Heart left ventricle (tissue), 16 donors: Measurements from ENCODE around the gene NOX5. TPM values are rescaled to one million over a fixed set of nuclear protein-coding genes. Genes with fewer than 3 reads are reported as not detected.

Experiments
- ATAC-seq, 4 donors: fragments of 200-7000 bp; cut with Tn5 transposase; one replicate each; pipeline ENCODE4 v1.9.1; 2020 to 2022; ENCODE audit warnings: moderate library complexity in 4 of 4, mild to moderate bottlenecking in 3 of 4, moderate number of reproducible peaks in 1 of 4
- DNase-seq, 5 donors: peaks; one replicate each; pipeline ENCODE4 v3.0.0-alpha.2; 2020
- H3K27ac ChIP-seq, 12 donors: fragments of 200-600 bp; sonication (generic) in 4 of 12; one replicate each; pipeline versions ENCODE4 v1.5.0 to v1.8.0; 2016 to 2022; ENCODE audit warnings: mild to moderate bottlenecking in 2 of 12
- H3K27me3 ChIP-seq, 9 donors: fragments of 200-600 bp; sonication (generic) in 2 of 9; one replicate each; pipeline versions ENCODE4 v1.5.1 to v1.8.0; 2016 to 2022; ENCODE audit warnings: mild to moderate bottlenecking in 3 of 9
- H3K36me3 ChIP-seq, 9 donors: fragments of 200-600 bp; sonication (generic) in 2 of 9; one replicate each; pipeline versions ENCODE4 v1.5.0 to v1.8.0; 2018 to 2022; ENCODE audit warnings: mild to moderate bottlenecking in 2 of 9
- H3K4me1 ChIP-seq, 12 donors: fragments of 200-600 bp; sonication (generic) in 4 of 12; one replicate each; pipeline versions ENCODE4 v1.5.0 to v1.8.0; 2016 to 2022; ENCODE audit warnings: mild to moderate bottlenecking in 3 of 12
- H3K4me3 ChIP-seq, 12 donors: fragments of 200-600 bp; sonication (generic) in 4 of 12; one replicate each; pipeline versions ENCODE4 v1.5.0 to v1.8.0; 2017 to 2022; ENCODE audit warnings: mild to moderate bottlenecking in 9 of 12, moderate library complexity in 4 of 12
- H3K9me3 ChIP-seq, 12 donors: fragments of 200-600 bp; sonication (generic) in 4 of 12; one replicate each; pipeline versions ENCODE4 v1.5.0 to v1.8.0; 2016 to 2022; ENCODE audit warnings: mild to moderate bottlenecking in 1 of 12
- CTCF ChIP-seq, 12 donors: fragments of 200-600 bp; sonication (generic) in 4 of 12; IDR thresholded peaks; one replicate each; pipeline versions ENCODE4 v1.5.0 to v1.8.0; 2018 to 2022; ENCODE audit warnings: antibody characterized with exemption in 12 of 12, mild to moderate bottlenecking in 5 of 12
- POLR2A ChIP-seq, 2 donors: fragments of 450-650 bp; IDR thresholded peaks; one replicate each; pipeline ENCODE4 v1.6.1; 2017; ENCODE audit warnings: antibody characterized with exemption in 2 of 2, mild to moderate bottlenecking in 2 of 2, moderate library complexity in 2 of 2
- WGBS, 4 donors: extraction: QIAGEN DNeasy Blood & Tissue Kit in 2 of 4; methylation state at CpG; one replicate each; pipeline versions ENCODE4 v1.1.5 to v1.1.7; 2013 to 2018; 5-methylcytosine and 5-hydroxymethylcytosine counted together
- intact Hi-C, 10 donors: fragments of 100-400 bp; cut with DNase I; formaldehyde crosslinking; loops; one replicate each; pipeline versions ENCODE4 v1.11.1 to v1.14.2; 2022
- polyA plus RNA-seq, 2 donors: library from polyadenylated mRNA; stranded (reverse); fragments of 200-250 nt; gene quantifications; one replicate each; pipeline ENCODE4 v1.2.3, GENCODE V29; 2013
- total RNA-seq, 9 donors: library from RNA; depleted of rRNA in 2 of 9; stranded (reverse); fragments of >200 nt in 2 of 9; fragmentation: NEBNext Ultra II Directional in 3 of 9; extraction: Animal tissue kit (Norgen Biotek cat#: 25700) in 3 of 9; gene quantifications; one replicate each; pipeline versions ENCODE4 v1.1.0 to v1.2.4, GENCODE V29; 2016 to 2023
- donor health status: ischemic (EF 13 %, LVEDD 7.1; RV severe dilation, severe dysfunction).
- donor health status: healthy with polysubstance abuse.
- donor health status: DM: no; HTN: yes; CAD: no.
- donor health status: DM: no; HTN: no; CAD: no.
- donor health status: ischemic (EF 25% LVEDD 6.9; RV normal size, moderate dysfunction).
- donor health status: ischemic (EF 25% LVEDD 5.7; RV mildly dilated, moderate dysfunction).
- donor health status: healthy.
- donor health status: DM: yes; HTN: yes; CAD: no.
- donor health status: ischemic (EF 35%, LVEDD 5.7; RV mildly dilated, moderate dysfunction).
- donor health status: nonischemic (EF 11% LVEDD 7.7; RV severe dilation, severe dysfunction).
- donor health status: DM: yes; HTN: yes; CAD: no.
- donor health status: PGD.
- donor health status: ischemic (EF 29% LVEDD 5.4; RV normal size, mild dysfunction).
- donor health status: nonischemic (EF 23%, LVEDD 6.1; RV moderate dilation, normal function).

The NOX5 gene
- total and polyA plus RNA-seq, 11 donors, result 0.02 to 0.29 (median 0.04) TPM; not detected in 6

- Histone ChIP-seq H3K9me3 (no peaks in the 10 kb centered on the region), H3K36me3 (no peaks in the 10 kb centered on the region), H3K4me1 (peaks cover 0 to 15% (median under 1%) of the 10 kb centered on the region in 12 donors), H3K4me3 (no peak overlapping the region), H3K27me3 (no peaks in the 10 kb centered on the region), H3K27ac (no peak overlapping the region)
- intact Hi-C loops, result no loop called here
- TF ChIP-seq POLR2A (IDR thresholded peaks at IDR 0.05) (no peak), CTCF (IDR thresholded peaks at IDR 0.05) (no peak)
- 87 to 98% (median 96%) methylated on average over 7 of the region's 7 CpGs for WGBS, 4 donors
- ATAC-seq, result no peak
- no peak for DNase-seq
These were observed 84.3 kb downstream of the NOX5 start for GRCh38 chr15:69098771-69099170.

GRCh38 chr15:69099941-69100340, 85.4 kb downstream of the NOX5 start:
- H3K4me3 ChIP-seq, result no peak overlapping the region
- 75 to 85% (median 77%) methylated on average over 5 of the region's 5 CpGs for WGBS, 4 donors
- intact Hi-C loops, result no loop called here

GRCh38 chr15:69100821-69101220, 86.3 kb downstream of the NOX5 start:
- Histone ChIP-seq H3K4me3 (no peak overlapping the region), H3K27ac (no peak overlapping the region), H3K27me3 (no peaks in the 10 kb centered on the region), H3K9me3 (no peaks in the 10 kb centered on the region), H3K4me1 (peaks cover 0 to 6% (median 0%) of the 10 kb centered on the region in 12 donors), H3K36me3 (no peaks in the 10 kb centered on the region)
- WGBS, 4 donors, result 88 to 94% (median 92%) methylated on average over 2 of the region's 2 CpGs
- TF ChIP-seq POLR2A (IDR thresholded peaks at IDR 0.05) (no peak), CTCF (IDR thresholded peaks at IDR 0.05) (no peak)
- intact Hi-C loops, result no loop called here
- DNase-seq (no peak), ATAC-seq (no peak)

More at GRCh38 chr15:69099941-69100340, 85.4 kb downstream of the NOX5 start:
- H3K9me3 ChIP-seq, result no peaks in the 10 kb centered on the region
- H3K4me1 ChIP-seq, result peaks cover 0 to 13% (median 0%) of the 10 kb centered on the region in 12 donors
- H3K27ac ChIP-seq, result no peak overlapping the region
- no peaks in the 10 kb centered on the region for H3K27me3 ChIP-seq
- no peak for ATAC-seq
- DNase-seq, result no peak
- TF ChIP-seq POLR2A (IDR thresholded peaks at IDR 0.05) (no peak), CTCF (IDR thresholded peaks at IDR 0.05) (no peak)
- H3K36me3 ChIP-seq, result no peaks in the 10 kb centered on the region

- ATAC-seq, result no peak
- H3K27ac ChIP-seq, result no peak overlapping the region
- H3K27me3 ChIP-seq, result no peaks in the 10 kb centered on the region
- no peak for TF ChIP-seq POLR2A (IDR thresholded peaks at IDR 0.05)
- no peak for TF ChIP-seq CTCF (IDR thresholded peaks at IDR 0.05)
- H3K4me1 ChIP-seq, result no peaks in the 10 kb centered on the region
- H3K4me3 ChIP-seq, result no peak overlapping the region
- intact Hi-C loops, result no loop called here
- 85 to 92% (median 88%) methylated on average over 12 of the region's 12 CpGs for WGBS, 4 donors
- no peaks in the 10 kb centered on the region for H3K36me3 ChIP-seq
- H3K9me3 ChIP-seq, result no peaks in the 10 kb centered on the region
- no peak for DNase-seq
These were observed 89.7 kb downstream of the NOX5 start for GRCh38 chr15:69104050-69104750.
